Activated T-helper 2 cell treated with anti-CD3 and anti-CD28 coated beads, Interferon-gamma antibody, Interleukin-2, Interleukin-4, amounts not matched to agents 10 μg/mL and 5 μg/mL and 100 μg/mL, durations not matched to agents 14 hours and 24 hours and 36 hours (primary cell): ENCODE results near the gene HDDC3. TPM values are rescaled to one million over a fixed set of nuclear protein-coding genes. Genes with fewer than 3 reads are reported as not detected.
"Not testable (repeated sequence)": the region's sequence is repeated elsewhere in the genome, so short reads cannot be mapped to it uniquely, and the experiment has no call there.

ENCODE experiments used
- DNase-seq: peaks from one replicate; pipeline ENCODE4 v3.0.0; 2021; ENCODE audit warnings: low spot score
- H3K27ac Mint-ChIP-seq: one replicate; pipeline ENCODE4 v1.8.0; 2021; ENCODE audit warnings: mixed read lengths
- H3K27me3 Mint-ChIP-seq: one replicate; pipeline ENCODE4 v1.8.0; 2021; ENCODE audit warnings: low read depth, mixed read lengths
- H3K36me3 Mint-ChIP-seq: one replicate; pipeline ENCODE4 v1.8.0; 2021; ENCODE audit warnings: low read depth, mixed read lengths
- H3K4me1 Mint-ChIP-seq: one replicate; pipeline ENCODE4 v1.8.0; 2021; ENCODE audit warnings: low read depth, mixed read lengths
- H3K4me3 Mint-ChIP-seq: one replicate; pipeline ENCODE4 v1.8.0; 2021; ENCODE audit warnings: low read depth, mild to moderate bottlenecking, moderate library complexity, mixed read lengths
- H3K9me3 Mint-ChIP-seq: one replicate; pipeline ENCODE4 v1.8.0; 2021; ENCODE audit warnings: mixed read lengths
- intact Hi-C: fragments of 100-400 bp; cut with micrococcal nuclease; formaldehyde crosslinking; loops from one replicate; pipeline ENCODE4 v1.15.1; 2023
- total RNA-seq: library from RNA; stranded (reverse); gene quantifications from 2 replicates; pipeline ENCODE4 v1.2.3, GENCODE V29; 2022

Gene HDDC3
- total RNA-seq, 1 donor from 2014 or later = 43.0 TPM

- Mint-ChIP-seq H3K27ac (peak overlapping the region; percentile 93), H3K4me3 (peak overlapping the region; percentile 89), H3K36me3 (peaks cover 20% of the 10 kb centered on the region), H3K27me3 (no peaks in the 10 kb centered on the region), H3K9me3 (no peaks in the 10 kb centered on the region), H3K4me1 (peaks cover 45% of the 10 kb centered on the region)
- intact Hi-C loops = loop anchor here (1.0 to 10.0 kb wide), 5 partner anchors 31 to 700 kb away; partner anchors contain the start of genes CIB1, GDPGP1, MAN2A2 and PRC1
- peak; percentile 83 for DNase-seq
These were observed 2.1 kb upstream of the HDDC3 start for GRCh38 chr15:90934256-90934948.

DNA sequence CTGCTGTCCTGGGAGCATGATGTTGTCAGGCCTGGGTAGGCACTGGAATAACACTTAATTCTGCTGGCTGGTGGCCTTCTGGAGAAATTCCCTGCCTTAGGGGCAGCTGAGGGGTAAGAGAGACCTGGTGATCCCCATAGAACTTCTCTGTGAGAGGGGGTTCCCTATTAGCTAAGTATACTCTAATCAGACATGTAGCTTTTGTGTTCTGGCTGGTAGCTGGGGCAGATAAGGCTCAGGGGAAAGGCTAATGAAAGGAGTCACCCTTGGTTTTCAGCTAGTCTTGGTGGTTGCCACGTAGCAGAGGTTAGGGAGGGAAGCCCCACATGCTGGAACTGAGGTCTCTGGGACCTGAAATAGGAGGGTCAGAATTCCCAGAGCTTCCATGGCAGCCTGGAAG, 952 bp upstream of the HDDC3 start:
- no peak overlapping the region for H3K4me3 Mint-ChIP-seq
- H3K9me3 Mint-ChIP-seq = no peaks in the 10 kb centered on the region
- no peak for DNase-seq
- H3K4me1 Mint-ChIP-seq = peaks cover 48% of the 10 kb centered on the region
- intact Hi-C loops = loop anchor here (5.0 to 10.0 kb wide), 3 partner anchors 246 to 698 kb away; partner anchors contain the start of genes CIB1 and GDPGP1
- peak overlapping the region; percentile 49 for H3K27ac Mint-ChIP-seq
- no peaks in the 10 kb centered on the region for H3K27me3 Mint-ChIP-seq
- H3K36me3 Mint-ChIP-seq = peaks cover 17% of the 10 kb centered on the region

DNA sequence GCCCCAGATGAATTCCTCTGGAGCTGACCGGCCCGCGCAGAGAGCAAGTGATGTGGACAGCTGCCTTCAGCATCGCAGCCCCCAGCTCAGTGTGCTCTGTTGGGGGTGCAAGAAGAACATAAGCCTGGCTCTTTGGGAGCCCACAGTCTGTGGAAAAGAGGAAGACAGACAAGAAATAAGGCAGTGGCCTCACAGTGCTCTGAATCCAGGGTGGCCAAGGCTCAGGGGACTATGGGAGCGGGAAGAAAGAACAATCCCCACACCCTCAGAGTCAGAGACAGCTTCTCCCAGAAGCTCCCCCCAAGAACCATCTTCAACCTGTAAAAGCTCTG, 277 bp upstream of the HDDC3 start:
- Mint-ChIP-seq H3K27ac (peak overlapping the region; percentile 98), H3K27me3 (no peaks in the 10 kb centered on the region), H3K4me1 (peaks cover 50% of the 10 kb centered on the region), H3K4me3 (peak overlapping the region; percentile 92), H3K9me3 (no peaks in the 10 kb centered on the region), H3K36me3 (peaks cover 16% of the 10 kb centered on the region)
- DNase-seq = no peak
- intact Hi-C loops = loop anchor here (1.0 to 10.0 kb wide), 4 partner anchors 245 to 698 kb away; partner anchors contain the start of genes CIB1 and GDPGP1

DNA sequence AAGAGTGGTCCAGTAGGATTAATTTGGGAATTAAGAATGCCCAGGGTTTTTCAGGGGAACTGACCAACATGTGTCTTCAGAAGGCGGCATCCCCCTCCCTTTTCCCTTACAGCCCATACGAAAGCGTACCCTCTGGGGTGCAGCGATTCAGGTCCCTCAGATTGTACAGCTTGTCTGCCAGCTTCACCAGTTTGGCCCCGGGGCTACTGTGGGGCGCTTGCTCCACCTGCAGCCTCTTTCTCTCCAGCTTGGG, 848 bp downstream of the HDDC3 start:
- Mint-ChIP-seq H3K4me3 (peak overlapping the region; percentile 92), H3K9me3 (no peaks in the 10 kb centered on the region), H3K27me3 (no peaks in the 10 kb centered on the region), H3K4me1 (peaks cover 46% of the 10 kb centered on the region), H3K36me3 (peaks cover 9% of the 10 kb centered on the region), H3K27ac (peak overlapping the region; percentile 98)
- DNase-seq = no peak
- intact Hi-C loops = loop anchor here (1.0 to 10.0 kb wide), 4 partner anchors 29 to 697 kb away; partner anchors contain the start of genes CIB1 and GDPGP1

DNA sequence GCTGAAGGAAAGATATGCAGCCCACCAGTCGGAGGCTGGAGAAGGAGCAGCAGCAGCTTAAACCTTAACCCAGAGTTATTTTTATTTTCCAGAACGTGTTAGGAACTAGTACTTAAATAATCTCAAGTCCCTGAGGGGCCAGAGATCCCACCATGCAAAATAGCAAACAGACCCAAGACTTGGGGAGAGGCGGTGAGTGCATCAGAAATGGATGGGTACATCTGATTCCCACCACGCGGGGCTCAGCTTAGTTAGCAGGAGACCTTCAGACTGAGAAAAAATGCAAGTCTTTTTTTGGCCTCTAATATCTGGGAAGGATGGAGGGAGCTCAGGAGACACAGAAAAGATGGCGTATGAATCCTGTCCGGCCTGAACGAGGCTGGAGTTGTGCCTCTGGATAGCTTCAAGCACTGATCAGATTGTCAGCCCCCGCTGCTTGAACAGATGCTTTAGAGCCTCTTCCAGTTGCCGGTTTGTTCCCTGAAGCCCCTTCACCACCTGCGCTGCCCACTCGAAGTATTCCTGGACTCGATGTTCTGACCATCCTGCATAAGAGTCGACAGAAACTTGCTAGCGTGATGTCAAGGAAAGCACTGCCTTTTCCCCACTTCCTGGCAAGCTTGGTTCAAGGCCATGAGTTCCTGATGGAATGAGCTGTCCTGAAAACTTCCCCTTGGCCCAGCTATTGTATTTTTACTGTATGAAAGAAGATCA, 1.3 kb downstream of the HDDC3 start:
- Mint-ChIP-seq H3K4me3 (peak overlapping the region; percentile 92), H3K27ac (peak overlapping the region; percentile 98), H3K27me3 (no peaks in the 10 kb centered on the region), H3K36me3 (peaks cover 4% of the 10 kb centered on the region), H3K9me3 (no peaks in the 10 kb centered on the region), H3K4me1 (peaks cover 41% of the 10 kb centered on the region)
- DNase-seq = no peak
- intact Hi-C loops = loop anchor here (1.0 to 10.0 kb wide), 4 partner anchors 29 to 696 kb away; partner anchors contain the start of genes CIB1 and GDPGP1

DNA sequence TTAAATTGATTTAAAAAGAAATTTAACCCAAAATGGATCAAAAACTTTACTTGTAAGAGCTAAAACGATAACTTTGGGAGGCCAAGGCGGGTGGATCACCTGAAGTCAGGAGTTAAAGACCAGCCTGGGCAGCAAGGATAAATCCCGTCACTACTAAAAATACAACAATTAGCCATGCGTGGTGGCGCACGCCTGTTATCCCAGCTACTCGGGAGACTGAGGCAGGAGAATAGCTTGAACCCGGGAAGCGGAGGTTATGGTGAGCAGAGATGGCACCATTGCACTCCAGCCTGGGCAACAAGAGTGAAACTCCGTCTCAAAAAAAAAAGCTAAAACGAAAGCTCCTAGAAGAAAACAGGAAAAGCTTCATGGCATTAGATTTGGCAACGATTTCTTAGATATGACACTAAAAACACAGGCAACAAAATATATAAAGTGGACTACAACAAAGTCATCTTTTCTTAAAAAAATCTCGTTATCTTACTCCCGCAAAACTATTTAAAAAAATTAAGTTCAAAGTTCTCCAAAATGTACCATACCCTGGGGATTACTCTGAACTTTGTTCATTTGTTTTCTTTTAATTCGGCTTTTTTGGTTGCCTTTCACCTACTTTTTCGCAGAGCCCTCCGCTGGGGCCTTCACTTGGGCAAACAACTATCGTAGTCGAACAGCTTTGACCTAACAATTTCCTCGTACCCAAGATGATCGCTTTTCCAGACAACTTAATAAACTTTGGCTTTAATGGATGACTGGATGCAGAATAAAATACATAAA, 2.9 kb downstream of the HDDC3 start:
- Mint-ChIP-seq H3K27ac (peak overlapping the region; percentile 98), H3K36me3 (peaks cover 7% of the 10 kb centered on the region), H3K4me1 (peaks cover 41% of the 10 kb centered on the region), H3K9me3 (no peaks in the 10 kb centered on the region), H3K27me3 (no peaks in the 10 kb centered on the region), H3K4me3 (peak overlapping the region; percentile 92)
- DNase-seq = no peak
- intact Hi-C loops = loop anchor here (5.0 to 10.0 kb wide), 3 partner anchors 242 to 695 kb away; partner anchors contain the start of genes CIB1 and GDPGP1

- peaks cover 39% of the 10 kb centered on the region for H3K4me1 Mint-ChIP-seq
- DNase-seq, intact Hi-C loops, H3K9me3 Mint-ChIP-seq, H3K27me3 Mint-ChIP-seq: not testable (repeated sequence)
- H3K27ac Mint-ChIP-seq = peak overlapping the region; percentile 33
- peak overlapping the region; percentile 59 for H3K4me3 Mint-ChIP-seq
- H3K36me3 Mint-ChIP-seq = peaks cover 16% of the 10 kb centered on the region
These were observed 4.2 kb downstream of the HDDC3 start for GRCh38 chr15:90928106-90928505.

DNA sequence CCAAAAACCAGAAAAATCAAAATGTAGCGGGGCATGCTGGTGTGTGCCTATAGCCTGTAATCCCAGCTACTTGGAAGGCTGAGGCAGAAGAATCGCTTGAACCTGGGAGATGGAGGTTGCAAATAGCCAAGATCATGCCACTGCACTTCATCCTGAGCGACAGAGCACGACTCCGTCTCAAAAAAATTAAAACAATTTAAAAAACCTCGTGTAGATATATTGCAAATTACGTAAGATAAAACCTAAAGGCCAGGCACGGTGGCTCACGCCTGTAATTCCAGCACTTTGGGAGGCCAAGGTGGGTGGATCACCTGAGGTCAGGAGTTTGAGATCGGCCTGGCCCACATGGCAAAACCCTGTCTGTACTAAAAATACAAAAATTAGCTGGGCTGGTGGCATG, 5.6 kb downstream of the HDDC3 start:
- intact Hi-C loops, H3K4me3 Mint-ChIP-seq, DNase-seq, H3K9me3 Mint-ChIP-seq, H3K27ac Mint-ChIP-seq, H3K27me3 Mint-ChIP-seq: not testable (repeated sequence)
- Mint-ChIP-seq H3K36me3 (peaks cover 26% of the 10 kb centered on the region), H3K4me1 (peaks cover 39% of the 10 kb centered on the region)

- no peaks in the 10 kb centered on the region for H3K27me3 Mint-ChIP-seq
- H3K4me1 Mint-ChIP-seq = peaks cover 25% of the 10 kb centered on the region
- DNase-seq = no peak
- H3K36me3 Mint-ChIP-seq = peaks cover 47% of the 10 kb centered on the region
- no peaks in the 10 kb centered on the region for H3K9me3 Mint-ChIP-seq
- intact Hi-C loops = no loop called here
- peak overlapping the region; percentile 43 for H3K27ac Mint-ChIP-seq
- no peak overlapping the region for H3K4me3 Mint-ChIP-seq
These were observed 8.0 kb downstream of the HDDC3 start for GRCh38 chr15:90924375-90924774.

GRCh38 chr15:90922712-90923322, 9.5 kb downstream of the HDDC3 start:
- intact Hi-C loops = not testable (repeated sequence)

GRCh38 chr15:90921887-90922286, 10.5 kb downstream of the HDDC3 start:
- H3K27me3 Mint-ChIP-seq = no peaks in the 10 kb centered on the region
- DNase-seq = no peak
- H3K36me3 Mint-ChIP-seq = peaks cover 66% of the 10 kb centered on the region
- no peak overlapping the region for H3K4me3 Mint-ChIP-seq
- H3K4me1 Mint-ChIP-seq = peaks cover 21% of the 10 kb centered on the region
- peak overlapping the region; percentile 17 for H3K27ac Mint-ChIP-seq
- no peaks in the 10 kb centered on the region for H3K9me3 Mint-ChIP-seq
- intact Hi-C loops = no loop called here

More at GRCh38 chr15:90922712-90923322, 9.5 kb downstream of the HDDC3 start:
- H3K9me3 Mint-ChIP-seq, DNase-seq, H3K4me3 Mint-ChIP-seq, H3K27me3 Mint-ChIP-seq: not testable (repeated sequence)
- peaks cover 21% of the 10 kb centered on the region for H3K4me1 Mint-ChIP-seq
- H3K27ac Mint-ChIP-seq = peak overlapping the region; percentile 49
- peaks cover 56% of the 10 kb centered on the region for H3K36me3 Mint-ChIP-seq

GRCh38 chr15:90918835-90919234, 13.5 kb downstream of the HDDC3 start:
- intact Hi-C loops = no loop called here
- peaks cover 83% of the 10 kb centered on the region for H3K36me3 Mint-ChIP-seq
- no peaks in the 10 kb centered on the region for H3K27me3 Mint-ChIP-seq
- no peak overlapping the region for H3K27ac Mint-ChIP-seq
- H3K9me3 Mint-ChIP-seq = no peaks in the 10 kb centered on the region
- DNase-seq = no peak
- H3K4me3 Mint-ChIP-seq = no peak overlapping the region
- H3K4me1 Mint-ChIP-seq = peaks cover 11% of the 10 kb centered on the region
